GM08714 (cell line): ENCODE data around the gene PPAN.

Source experiments
- H3K4me3 ChIP-seq: fragments of 200-500 bp; sonication (Bioruptor generic); 2 replicates; pipeline ENCODE4 v1.5.1; 2014; ENCODE audit warnings: mild to moderate bottlenecking, low read length, inconsistent platforms
- ZNF274 ChIP-seq: IDR thresholded peaks from 2 replicates; pipeline ENCODE4 v1.6.1; 2012; ENCODE audit warnings: mild to moderate bottlenecking, low read depth, low read length

The PPAN gene

GRCh38 chr19:10104130-10104513, 2.0 kb upstream of the PPAN start:
- H3K4me3 ChIP-seq: no peak overlapping the region
- TF ChIP-seq ZNF274: no peak

GRCh38 chr19:10104665-10105508, 1.3 kb upstream of the PPAN start:
- peak overlapping the region; percentile 9; the same call in 1 of the 2 replicates for H3K4me3 ChIP-seq
- TF ChIP-seq ZNF274: no peak

GRCh38 chr19:10105509-10106099, 558 bp upstream of the PPAN start:
- no peak for TF ChIP-seq ZNF274
- H3K4me3 ChIP-seq: peak overlapping the region; percentile 39; the same call in 1 of the 2 replicates

- TF ChIP-seq ZNF274: no peak
- peak overlapping the region; percentile 75 for H3K4me3 ChIP-seq
These were observed 1.1 kb downstream of the PPAN start for GRCh38 chr19:10107254-10107653.

GRCh38 chr19:10107817-10108367, 1.7 kb downstream of the PPAN start:
- no peak for TF ChIP-seq ZNF274
- peak overlapping the region; percentile 75; the same call in 1 of the 2 replicates for H3K4me3 ChIP-seq

GRCh38 chr19:10109528-10109927, 3.4 kb downstream of the PPAN start:
- no peak overlapping the region for H3K4me3 ChIP-seq
- TF ChIP-seq ZNF274: no peak

- no peak overlapping the region for H3K4me3 ChIP-seq
- TF ChIP-seq ZNF274: no peak
These were observed 4.2 kb downstream of the PPAN start for GRCh38 chr19:10110076-10110971.

- no peak overlapping the region for H3K4me3 ChIP-seq
- TF ChIP-seq ZNF274: no peak
These were observed 4.8 kb downstream of the PPAN start for GRCh38 chr19:10110972-10111317.

GRCh38 chr19:10111405-10111811, 5.2 kb downstream of the PPAN start, which contains the start of gene P2RY11:
TSS of gene P2RY11 (plus strand) at chr19:10111693. CDS start at chr19:10111722, 29 bp downstream.
- no peak within 1 kb of the TSS; the same call in 1 of the 2 replicates for H3K4me3 ChIP-seq
- no peak for TF ChIP-seq ZNF274

- TF ChIP-seq ZNF274: no peak
- no peak overlapping the region for H3K4me3 ChIP-seq
These were observed 6.0 kb downstream of the PPAN start for GRCh38 chr19:10112037-10112761.

- H3K4me3 ChIP-seq: no peak overlapping the region
- no peak for TF ChIP-seq ZNF274
These were observed 6.9 kb downstream of the PPAN start for GRCh38 chr19:10112895-10113591.

GRCh38 chr19:10113592-10113963, 7.4 kb downstream of the PPAN start:
- no peak for TF ChIP-seq ZNF274
- no peak overlapping the region for H3K4me3 ChIP-seq
